HK-2 (cell line): Measurements from ENCODE around the gene GOLGA6L7.
A peak's percentile ranks its signal among the peaks of the same experiment; 100 is the strongest.
"Not testable (repeated sequence)": the region's sequence is repeated elsewhere in the genome, so short reads cannot be mapped to it uniquely, and the experiment has no call there.

ENCODE experiments used
- DNase-seq: peaks from one replicate; pipeline ENCODE4 v3.0.0-alpha.2; 2018; ENCODE audit not compliant: unreplicated experiment

Gene GOLGA6L7, protein sequence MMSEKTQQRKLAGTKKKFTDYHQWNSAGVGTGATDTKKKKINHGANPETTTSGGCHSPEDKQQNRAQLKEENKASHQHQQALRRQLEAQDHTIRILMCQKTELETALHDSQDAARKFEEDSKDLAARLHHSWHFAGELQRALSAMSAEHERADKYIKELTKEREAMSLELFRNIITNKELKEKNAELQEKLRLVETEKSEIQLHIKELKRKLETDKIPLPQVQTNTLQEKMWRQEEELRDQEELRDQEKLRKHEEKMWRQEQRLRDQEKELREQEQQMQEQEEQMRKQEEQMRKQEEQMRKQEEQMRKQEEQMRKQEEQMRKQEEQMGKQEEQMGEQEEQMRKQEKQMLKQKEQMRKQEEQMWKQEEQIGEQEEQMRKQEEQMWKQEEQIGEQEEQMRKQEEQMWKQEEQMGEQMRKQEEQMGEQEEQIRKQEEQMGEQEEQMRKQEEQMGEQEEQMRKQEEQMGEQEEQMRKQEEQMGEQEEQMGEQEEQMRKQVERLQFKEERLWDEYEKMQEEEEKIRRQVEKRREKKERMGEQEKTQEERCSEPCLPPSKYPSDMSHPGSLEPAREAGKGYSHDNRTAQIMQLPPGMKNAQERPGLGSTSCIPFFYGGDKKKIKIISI

DNA sequence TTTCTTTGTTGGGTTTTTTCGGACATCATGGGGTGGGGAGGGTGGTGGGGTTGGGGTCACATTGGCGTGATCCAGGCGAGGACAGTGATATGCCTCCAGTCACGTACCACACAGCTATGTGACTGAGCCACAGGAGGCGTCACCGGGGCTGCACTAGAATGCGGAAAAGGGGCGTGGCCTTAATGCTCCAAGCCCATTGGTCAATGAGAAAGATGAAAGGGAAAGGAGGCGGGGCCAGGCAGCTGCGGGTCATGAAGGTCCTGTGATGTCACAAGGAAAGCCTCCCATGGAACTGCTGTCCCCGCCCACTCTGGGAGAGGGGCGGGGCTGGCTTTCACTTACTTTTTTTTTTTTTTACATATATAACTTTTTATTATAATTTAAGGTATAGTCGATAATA lies at the start of gene GOLGA6L7:
Gene GOLGA6L7, minus strand, starts transcription at position 124 of the 400 bp plus-strand sequence. Its CDS starts 95 bp downstream, at position 29.
- not testable (repeated sequence) for DNase-seq

DNA sequence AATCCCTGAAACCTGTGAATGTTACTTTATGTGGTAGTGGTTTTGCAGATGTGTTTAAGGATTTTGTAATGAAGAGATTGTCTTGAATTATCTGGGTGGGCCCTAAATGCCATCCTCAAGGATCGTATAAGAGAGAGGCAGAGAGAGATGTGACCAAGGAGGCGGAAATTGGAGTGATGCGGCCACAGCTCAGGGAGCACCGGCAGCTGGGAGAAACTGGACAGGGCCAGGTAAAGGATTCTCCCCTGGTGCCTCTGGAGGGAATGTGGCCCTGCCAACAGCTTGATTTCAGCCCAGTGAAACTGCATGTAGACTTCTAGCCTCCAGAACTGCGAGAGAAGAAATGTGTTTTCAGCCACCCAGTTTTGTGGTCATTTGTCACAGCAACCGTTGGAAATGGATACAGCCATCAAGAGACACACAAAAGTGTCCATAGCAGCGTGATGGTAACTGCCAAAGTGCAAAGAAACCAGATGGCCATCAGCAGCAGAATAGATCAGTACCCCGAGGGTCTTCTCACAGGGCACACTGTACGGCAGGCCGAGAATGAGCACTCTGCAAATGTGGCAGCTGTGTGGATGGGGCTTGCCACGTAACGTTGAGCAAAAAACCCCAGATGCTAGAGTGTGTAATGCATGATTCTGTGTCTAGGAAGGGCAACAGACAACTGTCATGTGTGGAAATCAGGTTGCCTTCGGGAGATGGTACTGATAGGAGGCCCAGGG lies 49.6 kb upstream of the GOLGA6L7 start:
- no peak for DNase-seq

DNA sequence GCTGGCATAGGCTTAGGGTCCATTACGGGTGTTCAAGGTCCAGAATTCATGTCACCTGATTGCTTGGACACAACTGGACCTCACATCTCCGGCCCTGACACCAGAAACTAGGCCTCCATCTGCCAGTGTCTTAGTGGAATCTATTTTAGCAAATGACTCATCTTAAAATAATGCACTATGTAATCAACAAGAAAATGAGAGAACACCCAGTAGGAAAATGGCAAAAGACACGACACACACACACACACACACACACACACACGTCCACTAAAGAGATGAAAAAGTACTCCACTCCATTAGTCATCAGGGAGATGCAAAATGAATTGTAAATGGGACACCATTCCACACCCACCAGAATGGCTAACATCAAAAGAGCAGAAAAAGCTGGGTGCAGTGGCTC lies 48.5 kb upstream of the GOLGA6L7 start:
- peak; percentile 53 for DNase-seq

DNA sequence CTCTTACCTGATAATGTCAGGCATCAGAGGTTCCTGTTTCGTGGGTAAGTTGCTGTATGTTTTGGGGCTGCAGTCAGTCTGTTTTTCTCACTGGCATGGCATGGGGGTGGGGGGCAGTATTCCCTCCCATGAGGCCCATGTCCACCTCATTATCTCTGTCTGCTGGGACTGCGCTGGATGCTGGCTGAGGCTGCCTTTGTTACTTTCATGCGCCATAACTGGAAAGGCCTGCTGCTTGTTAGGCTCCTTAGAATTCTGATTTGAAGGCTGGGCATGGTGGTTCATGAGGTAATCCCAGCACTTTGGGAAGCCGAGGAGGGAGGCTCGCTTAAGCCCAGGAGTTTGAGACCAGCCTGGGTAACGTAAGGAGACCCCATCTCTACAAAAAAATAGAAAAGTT lies 47.1 kb upstream of the GOLGA6L7 start:
- DNase-seq, result no peak

DNA sequence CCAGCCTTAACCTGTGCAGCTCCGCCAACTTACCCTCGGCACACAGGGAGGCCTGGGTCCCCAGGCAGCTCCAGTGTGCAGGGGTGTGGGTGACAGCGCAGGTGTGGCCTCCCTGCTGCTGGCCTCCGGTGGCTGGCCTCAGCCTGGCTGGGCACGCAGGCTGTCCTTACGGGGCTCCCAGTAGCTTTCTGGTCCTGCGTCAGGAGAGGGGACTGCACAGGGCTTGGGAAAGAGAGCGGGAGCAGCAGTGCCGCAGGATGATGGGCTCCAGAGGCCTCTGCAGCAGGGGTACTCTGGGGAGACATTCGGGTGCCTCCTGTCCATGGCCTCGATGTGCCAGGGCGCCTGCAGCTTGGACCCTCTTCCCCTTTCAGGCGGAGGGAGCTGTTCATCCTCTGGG lies 46.7 kb upstream of the GOLGA6L7 start:
- no peak for DNase-seq

DNA sequence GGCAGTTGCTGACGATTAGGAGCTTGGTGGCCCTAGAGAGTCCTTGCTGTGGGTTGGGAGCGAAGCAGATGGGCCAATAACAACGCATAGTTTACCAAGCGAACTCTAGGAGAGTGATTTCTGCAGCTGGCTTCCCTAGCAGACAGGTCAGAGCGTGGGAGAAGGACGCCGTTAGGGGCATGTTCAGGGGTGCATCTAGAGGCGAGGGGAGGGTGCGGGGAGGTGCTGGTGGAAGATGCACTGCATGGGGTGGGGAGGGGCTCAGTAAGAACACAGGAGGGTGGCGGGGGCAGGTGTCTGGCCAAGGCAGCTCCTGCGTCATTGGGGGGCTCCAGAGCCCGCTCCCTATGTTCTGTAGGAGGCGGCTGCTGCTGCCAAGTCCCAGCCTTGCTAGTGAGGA lies 46.2 kb upstream of the GOLGA6L7 start:
- no peak for DNase-seq

DNA sequence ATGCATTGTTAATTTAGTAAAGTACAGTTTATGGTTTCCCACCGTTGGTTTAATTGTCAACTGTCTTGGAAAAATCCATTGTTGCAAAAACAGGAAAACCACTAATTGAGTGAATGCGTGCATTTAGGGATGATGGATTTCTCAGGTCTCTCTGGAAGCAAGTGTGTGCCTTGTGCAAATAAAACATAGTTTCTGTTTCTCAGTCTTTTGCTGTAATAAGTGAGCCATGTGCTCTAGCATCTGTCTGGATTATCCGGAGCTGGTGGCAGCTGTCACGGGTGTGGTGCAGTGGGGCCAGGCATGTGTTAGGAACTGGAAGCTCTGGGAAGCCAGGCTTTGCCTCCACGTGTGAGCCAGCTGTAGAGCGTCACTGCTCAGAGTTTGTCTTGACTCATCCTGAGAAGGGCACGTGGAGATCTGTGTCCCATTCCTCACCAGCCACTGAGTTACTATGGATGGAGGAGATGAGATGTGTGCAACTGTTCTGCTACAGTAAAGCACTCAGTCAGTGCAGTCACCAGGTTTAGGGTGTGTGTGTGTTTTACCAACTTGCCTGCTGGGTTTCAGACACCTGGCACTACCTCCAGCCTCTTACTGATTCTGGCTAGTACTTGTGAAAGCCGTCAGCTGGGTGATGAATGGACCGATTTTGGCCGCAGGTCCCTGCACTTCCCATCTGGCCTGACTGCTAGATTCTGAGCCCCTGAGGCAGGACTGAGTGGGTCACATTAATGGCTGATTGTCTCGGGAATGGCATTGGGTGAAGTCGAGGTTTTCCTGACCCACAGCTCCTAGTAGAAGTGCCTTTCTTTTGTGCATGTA lies 44.6 kb upstream of the GOLGA6L7 start:
- DNase-seq, result no peak

DNA sequence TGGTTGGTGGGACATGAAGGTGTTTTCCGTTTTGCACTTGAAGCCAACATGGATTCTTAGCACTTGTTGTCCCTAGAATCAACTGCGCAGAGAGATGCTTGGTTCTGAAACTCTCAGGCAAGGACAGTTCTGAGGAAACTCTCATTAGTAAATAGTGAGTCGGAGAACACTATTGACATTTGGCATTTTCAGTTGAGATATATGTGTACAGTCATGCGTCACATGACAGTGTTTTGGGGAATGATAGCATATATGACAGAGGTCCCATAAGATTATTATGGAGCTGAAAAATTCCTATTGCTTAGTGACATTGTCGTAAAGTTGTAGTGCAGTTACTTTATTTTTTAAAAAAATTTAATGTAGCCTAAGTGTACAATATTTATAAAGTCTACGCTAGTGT lies 43.1 kb upstream of the GOLGA6L7 start:
- no peak for DNase-seq

DNA sequence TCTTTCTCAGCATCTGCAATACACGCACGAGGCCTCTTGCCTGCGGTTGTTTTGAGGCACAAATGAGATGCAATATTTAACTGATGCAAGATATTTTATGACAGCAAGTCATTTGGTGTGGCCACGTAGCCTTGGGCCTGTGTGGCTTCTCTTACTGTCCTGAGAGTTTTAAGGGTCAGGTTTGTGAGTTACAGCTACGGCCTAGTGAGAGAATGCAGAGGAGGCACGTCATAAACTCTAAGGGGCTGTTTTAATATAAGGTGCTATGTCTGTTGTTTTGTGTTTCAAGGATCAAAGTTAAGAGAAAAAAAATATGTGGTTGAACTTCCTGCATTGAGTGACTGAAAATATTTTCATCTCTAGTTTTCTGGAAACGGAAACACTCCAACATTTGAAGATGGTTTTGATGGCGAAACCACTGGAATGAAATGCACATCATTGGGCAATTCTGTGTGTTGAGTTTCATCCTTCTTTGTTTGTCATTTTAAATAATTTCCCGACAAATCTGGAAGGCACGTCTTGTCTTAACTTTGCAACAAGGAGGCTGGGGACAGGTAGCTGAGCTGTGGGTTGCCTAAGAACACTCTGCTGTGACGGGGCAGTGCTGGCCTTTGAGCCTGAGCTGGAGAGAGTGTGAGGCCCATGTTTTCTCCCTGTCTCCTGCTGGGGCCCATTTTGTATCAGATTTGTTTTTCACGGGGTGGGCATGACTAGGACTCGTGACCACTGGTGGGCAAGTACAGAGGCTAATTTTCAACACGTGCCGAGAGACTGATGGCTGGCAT lies 42.5 kb upstream of the GOLGA6L7 start:
- DNase-seq, result no peak

DNA sequence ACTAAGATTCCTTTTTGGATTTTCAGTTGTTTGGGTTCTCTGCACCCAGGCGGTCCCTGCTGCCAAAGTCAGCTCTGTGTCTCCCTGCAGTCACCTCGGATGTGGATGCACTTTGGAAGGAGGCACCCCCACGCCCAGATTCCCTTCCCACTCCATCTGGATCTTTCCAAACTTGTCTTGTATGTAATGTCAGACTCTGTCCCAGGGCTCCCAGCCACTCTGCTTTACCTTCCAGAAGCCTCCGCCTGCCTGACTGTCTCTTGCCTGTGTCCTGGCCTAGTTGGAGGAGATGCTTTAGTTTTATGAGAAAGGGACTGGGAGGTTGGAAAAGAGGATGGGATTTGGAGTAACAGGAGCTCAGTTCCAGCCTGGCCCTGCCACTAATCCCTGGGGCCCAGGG lies 41.8 kb upstream of the GOLGA6L7 start:
- DNase-seq, result not testable (repeated sequence)

DNA sequence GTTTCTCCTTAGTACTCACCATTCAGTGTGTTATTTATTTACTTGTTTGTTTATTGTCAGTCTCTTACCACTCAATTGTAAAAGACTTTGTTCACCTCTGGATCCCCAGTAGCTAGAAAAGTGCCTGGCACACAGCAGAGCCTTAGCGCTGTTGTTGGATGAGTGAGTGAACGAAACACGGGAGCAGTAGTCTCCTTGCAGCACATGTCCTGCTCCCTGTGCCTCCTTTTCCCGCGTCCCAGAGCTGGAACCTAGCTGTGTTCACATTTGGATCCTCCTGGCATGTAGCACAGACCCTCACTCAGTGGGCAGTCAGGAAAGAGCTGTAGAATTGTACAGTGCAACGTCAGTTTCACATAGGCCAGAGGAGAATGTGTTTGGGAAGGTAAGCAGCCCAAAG lies 41.4 kb upstream of the GOLGA6L7 start:
- DNase-seq, result not testable (repeated sequence)

DNA sequence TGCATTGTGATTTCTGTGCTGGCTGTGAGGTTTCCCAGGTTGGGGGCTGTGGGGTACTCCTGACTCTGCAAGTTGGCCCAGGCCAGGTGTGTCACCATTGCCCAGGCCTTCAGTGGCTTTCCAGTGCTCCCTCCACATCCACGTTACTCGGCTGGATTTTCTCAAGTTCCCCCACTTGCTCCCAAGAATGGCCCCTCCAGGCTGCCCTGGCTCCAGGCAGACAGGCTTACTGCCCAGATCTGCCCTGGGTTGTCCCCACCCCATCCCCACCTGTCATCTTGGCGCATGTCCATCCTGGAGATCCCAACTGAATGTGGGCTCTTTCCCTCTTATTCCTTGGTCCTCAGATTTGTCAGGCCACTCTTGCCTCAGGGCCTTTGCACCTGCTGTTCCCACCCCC lies 40.9 kb upstream of the GOLGA6L7 start:
- DNase-seq, result no peak

DNA sequence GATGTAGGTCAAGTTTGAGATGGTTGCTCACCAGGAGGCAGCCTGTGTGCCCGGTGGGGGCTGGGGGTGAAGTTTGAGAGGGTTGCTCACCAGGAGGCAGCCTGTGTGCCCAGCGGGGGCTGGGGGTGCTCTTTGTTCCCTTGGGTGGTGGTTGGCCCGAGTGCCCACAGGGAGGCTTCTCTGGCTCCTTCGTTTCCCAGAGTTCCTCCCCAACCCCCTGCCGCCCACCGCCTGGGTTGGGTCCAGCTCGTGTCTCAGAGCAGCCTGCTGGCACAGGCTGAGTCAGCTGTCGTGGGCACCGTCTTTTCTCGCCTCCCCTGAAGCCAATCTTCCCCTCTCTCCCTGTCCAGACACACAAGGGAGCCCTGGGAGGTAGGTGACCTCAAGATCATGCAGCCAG lies 40.5 kb upstream of the GOLGA6L7 start:
- DNase-seq, result no peak

DNA sequence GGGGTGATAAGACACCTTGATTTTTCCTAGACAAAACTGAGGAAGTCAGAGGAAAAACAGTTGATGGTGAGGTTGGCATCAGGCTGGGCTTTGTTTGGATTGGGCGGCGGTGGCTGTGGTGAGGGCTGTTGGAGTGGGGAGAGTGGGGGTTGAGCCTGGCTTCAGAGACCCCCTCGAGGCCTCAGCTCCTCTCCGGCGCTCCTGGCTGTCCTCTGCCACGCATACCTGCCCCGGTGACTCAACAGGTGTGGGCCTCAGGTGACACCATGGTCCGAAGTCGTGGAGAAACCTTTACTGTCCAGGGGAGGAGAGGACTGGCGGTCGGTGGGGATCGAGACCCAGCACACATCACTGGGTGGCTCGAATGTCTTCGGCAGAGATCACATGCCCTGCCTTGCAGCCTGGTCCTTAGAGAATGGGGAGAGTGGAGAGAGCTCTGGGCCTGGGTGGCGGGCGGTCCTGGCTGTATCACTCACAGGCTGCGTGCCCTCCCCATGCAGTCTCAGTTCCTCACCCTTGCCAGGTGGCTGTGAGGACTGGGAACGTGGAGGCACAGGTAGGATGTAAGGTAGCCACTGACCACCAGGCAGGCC lies 40.0 kb upstream of the GOLGA6L7 start:
- DNase-seq, result no peak

DNA sequence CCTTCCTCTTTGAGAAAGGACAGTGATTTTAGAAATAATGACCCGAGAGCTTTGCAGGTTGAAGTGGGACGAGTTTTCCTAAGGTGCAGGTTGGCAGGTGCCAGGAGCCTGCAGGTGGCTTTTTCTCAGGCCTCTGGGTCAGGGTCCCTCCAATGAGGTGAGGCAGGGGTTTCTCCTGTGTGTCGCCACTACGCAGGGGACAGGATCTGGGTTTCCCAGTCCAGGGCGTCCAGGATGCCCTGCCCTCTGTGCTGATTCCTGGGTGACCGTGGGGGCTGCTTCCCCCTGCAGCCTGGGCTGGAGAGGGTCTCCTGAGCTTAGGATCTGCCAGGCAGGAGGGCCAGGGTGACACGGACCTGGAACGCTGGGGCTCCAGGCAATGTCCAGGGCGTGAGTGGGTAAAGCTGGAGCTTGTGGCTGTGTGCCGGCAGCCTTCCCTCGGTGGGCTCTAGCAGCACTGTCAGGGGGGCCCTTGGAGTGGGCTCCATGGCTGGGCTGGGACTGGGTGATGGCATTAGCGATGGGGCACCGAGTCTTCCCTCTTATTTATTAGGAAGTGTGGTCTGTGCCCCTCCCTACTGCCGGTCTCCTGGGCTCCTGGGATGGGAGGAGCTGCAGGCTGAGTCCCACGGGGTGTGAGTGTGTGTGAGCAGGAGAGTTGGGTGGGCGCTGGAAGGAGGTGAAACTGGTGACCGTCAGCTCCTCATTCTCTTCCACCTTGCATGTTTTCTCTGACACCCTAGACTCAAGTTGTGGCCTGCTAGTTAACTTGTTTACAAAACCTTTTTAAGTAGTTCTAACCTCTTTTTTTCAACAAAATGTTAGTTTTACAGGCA lies 39.1 kb upstream of the GOLGA6L7 start:
- DNase-seq, result no peak

DNA sequence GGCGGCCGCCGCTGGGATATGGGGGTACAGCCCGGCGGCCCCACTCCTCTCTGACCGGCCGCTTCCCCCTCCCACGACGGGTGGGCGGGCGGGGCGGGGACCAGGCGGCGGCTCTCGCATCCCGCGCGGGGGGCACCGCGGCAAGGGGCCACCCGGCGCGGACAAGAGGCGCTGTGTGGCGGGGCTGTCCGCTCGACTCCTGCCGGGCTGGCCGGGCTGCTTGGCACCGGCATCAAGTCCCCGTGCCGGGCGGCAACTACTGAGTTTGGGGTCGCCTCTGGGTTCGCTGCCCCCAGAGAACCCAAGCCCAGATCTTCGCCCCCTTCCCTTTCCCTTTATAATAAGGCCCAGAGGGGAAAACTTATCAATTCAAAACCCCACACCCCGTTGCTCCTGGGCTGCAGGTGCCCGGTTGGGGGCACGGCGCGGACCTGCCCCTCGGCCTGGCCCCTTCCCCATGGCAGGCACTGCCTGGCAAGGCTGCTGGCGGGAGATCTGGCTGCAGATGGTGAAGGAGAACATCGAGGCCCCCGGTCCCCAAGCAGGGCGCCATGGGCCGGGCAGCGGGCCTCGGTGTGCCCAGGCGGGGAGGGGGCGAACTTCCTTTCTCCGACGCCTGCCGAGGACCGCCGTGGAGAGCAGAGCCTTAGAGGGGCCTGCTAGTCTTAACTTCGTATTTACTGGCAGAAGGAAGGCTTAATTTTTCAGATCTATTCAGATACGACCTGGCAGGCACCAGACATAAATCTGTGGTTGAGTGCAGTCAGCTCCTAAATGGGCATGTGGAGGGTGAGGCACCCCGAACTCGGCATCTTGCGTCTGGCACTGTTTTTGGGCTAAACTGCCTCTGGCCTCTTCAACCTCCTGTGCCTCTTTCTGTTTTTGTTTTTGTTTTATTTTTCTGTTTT lies 38.2 kb upstream of the GOLGA6L7 start:
- no peak for DNase-seq

DNA sequence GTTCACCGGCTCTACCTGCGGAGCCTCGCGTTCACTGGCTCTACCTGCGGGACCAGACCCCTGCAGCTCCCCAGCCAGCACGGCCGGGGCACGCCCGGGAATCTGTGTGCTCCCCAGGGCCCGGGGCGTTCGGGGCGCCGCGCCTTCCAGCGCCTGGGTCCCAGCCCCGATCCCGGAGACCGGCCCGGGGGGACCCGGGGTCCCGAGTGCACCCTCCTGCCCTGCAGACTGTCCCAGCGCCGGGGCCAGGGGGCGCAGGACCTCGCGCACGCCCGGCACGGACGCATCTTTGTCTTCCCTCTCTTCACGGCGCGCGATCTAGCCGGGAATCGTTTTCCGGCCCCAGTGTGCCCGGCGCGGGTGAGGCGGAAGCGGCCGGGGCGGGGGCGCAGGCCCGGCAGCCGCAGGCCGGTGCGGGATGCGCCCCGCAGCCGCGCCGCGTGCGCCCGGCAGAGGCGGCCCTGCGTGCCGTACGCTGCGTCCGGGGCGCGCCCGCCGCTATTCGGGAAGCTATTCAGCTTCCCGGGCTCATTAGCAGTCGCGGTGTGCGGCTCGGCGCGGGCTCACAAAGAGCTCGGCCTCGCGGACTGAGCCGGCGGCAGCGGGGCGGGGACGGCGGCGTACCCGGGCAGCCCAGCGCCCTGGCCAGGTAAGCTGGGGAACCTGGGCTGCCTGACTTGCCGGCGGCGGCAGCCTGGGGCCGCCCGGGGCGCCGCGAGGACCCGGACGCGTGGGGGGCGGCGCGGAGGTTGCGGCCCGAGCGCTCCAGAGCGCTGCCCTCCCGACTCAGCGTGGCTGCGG lies 37.4 kb upstream of the GOLGA6L7 start, which contains the start of gene APBA2:
Gene APBA2, plus strand, starts transcription at position 345 of the 801 bp plus-strand sequence. CDS start 167,911 bp downstream, outside the sequence.
- DNase-seq, result peak; percentile 38
